ENCODE data around the gene SNCB. TPM values are rescaled to one million over a fixed set of nuclear protein-coding genes. Genes with fewer than 3 reads are reported as not detected.

Gene SNCB
- total RNA-seq, 1 donor from 2014 or later = not detected

GRCh38 chr5:176616511-176616910 is 13.8 kb downstream of the SNCB start:
- no peak for DNase-seq (ENCODE audit: low spot score in 2 of 2, unreplicated experiment in 2 of 2)
- TF ChIP-seq, protein P1, sequence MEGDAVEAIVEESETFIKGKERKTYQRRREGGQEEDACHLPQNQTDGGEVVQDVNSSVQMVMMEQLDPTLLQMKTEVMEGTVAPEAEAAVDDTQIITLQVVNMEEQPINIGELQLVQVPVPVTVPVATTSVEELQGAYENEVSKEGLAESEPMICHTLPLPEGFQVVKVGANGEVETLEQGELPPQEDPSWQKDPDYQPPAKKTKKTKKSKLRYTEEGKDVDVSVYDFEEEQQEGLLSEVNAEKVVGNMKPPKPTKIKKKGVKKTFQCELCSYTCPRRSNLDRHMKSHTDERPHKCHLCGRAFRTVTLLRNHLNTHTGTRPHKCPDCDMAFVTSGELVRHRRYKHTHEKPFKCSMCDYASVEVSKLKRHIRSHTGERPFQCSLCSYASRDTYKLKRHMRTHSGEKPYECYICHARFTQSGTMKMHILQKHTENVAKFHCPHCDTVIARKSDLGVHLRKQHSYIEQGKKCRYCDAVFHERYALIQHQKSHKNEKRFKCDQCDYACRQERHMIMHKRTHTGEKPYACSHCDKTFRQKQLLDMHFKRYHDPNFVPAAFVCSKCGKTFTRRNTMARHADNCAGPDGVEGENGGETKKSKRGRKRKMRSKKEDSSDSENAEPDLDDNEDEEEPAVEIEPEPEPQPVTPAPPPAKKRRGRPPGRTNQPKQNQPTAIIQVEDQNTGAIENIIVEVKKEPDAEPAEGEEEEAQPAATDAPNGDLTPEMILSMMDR (IDR thresholded peaks at IDR 0.05; ENCODE audit: unreplicated experiment) = no peak
- no peaks in the 10 kb centered on the region for H3K9me3 Mint-ChIP-seq
- H3K27me3 Mint-ChIP-seq (ENCODE audit: low read depth) = peaks cover 94% of the 10 kb centered on the region
- no peak overlapping the region for H3K27ac Mint-ChIP-seq
- no peak overlapping the region for H3K4me3 Mint-ChIP-seq
- H3K4me1 Mint-ChIP-seq = peaks cover 6% of the 10 kb centered on the region
- no peaks in the 10 kb centered on the region for H3K36me3 Mint-ChIP-seq

DNA sequence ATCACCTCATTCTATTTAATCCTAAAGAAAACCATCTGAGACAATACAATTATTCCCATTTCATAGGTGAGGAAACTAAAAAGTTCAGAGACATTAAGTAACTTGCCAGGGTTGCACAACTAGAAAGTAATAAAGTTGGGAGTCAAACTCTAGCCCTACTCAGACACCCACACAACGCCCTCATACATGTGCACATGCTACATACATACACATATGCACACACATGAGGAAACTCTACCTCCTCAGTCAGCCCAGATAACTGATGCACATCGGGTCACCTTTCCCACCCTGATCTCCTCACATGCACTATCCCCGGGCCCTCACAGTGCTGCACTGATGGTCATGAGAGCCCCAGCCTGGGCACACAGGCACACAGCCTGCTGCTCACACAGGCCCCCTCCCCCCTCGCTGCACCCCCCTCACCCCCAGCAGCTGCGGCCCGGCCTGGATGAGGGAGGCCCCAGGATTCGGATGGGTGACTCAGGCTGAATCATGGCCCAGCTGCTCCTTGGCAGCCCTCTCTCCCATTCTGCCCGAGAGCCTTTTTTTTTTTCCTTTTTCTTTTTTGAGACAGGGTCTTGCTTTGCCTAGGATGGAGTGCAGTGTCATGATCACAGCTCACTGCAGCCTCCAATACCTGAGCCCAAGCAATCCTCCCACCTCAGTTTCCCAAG is 15.4 kb downstream of the SNCB start:
- peaks cover 87% of the 10 kb centered on the region for H3K27me3 Mint-ChIP-seq (ENCODE audit: low read depth)

DNA sequence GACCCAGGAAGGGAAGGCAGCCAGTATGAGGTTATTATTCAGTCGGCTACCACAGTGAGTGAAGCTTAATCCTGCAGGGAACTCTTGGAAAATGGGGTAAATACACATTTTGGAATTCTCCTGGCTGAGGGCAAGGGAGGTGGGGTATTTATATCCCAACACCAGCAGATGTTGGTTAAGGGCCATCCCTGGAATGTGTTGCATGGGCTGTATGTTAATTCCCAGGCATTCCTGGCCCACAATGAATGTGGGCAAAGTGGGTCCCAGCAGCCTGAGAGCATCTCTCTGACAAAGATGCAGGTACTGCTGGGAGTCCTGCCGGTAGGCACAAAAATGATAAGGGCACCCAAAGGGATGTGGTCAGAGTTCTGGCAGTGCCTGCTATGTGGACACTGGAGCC is 17.5 kb downstream of the SNCB start:
- TF ChIP-seq, protein P1 (IDR thresholded peaks at IDR 0.05; ENCODE audit: unreplicated experiment) = no peak
- H3K4me1 Mint-ChIP-seq = peaks cover 10% of the 10 kb centered on the region
- H3K27me3 Mint-ChIP-seq (ENCODE audit: low read depth) = peaks cover 76% of the 10 kb centered on the region
- no peak overlapping the region for H3K4me3 Mint-ChIP-seq
- no peak for DNase-seq (ENCODE audit: low spot score in 2 of 2, unreplicated experiment in 2 of 2)
- no peak overlapping the region for H3K27ac Mint-ChIP-seq
- H3K36me3 Mint-ChIP-seq = no peaks in the 10 kb centered on the region
- H3K9me3 Mint-ChIP-seq = no peaks in the 10 kb centered on the region

More for the DNA sequence above, 15.4 kb downstream of the SNCB start:
- H3K4me1 Mint-ChIP-seq = peaks cover 3% of the 10 kb centered on the region
- H3K9me3 Mint-ChIP-seq = no peaks in the 10 kb centered on the region
- TF ChIP-seq, protein P1 (IDR thresholded peaks at IDR 0.05; ENCODE audit: unreplicated experiment) = no peak
- DNase-seq (ENCODE audit: low spot score in 2 of 2, unreplicated experiment in 2 of 2) = no peak
- H3K4me3 Mint-ChIP-seq = no peak overlapping the region
- H3K36me3 Mint-ChIP-seq = no peaks in the 10 kb centered on the region
- no peak overlapping the region for H3K27ac Mint-ChIP-seq

GRCh38 chr5:176612008-176612407 is 18.3 kb downstream of the SNCB start:
- no peak overlapping the region for H3K4me3 Mint-ChIP-seq

DNA sequence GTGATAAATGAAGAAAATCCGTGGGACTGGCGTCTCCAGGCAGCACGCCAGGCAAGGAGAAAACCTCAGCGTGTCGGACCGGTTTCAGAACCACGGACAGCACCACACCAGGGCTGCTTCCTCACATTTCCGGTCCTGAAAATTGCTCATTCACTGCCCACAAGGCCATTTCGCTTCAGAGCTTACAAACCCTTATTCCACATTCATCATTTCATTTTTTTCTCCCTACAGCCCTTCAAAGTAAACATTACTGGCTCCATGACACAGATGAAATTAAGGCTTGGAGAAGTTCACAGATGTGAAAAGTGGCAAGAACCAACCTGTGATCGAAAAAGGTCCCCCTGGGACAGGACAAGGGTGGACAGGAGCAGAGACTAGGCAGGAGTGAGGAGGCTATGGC is 18.9 kb downstream of the SNCB start:
- no peaks in the 10 kb centered on the region for H3K36me3 Mint-ChIP-seq
- no peak overlapping the region for H3K27ac Mint-ChIP-seq
- TF ChIP-seq, protein P1 (IDR thresholded peaks at IDR 0.05; ENCODE audit: unreplicated experiment) = no peak
- DNase-seq (ENCODE audit: low spot score in 2 of 2, unreplicated experiment in 2 of 2) = peak; percentile 78 to 90
- H3K4me3 Mint-ChIP-seq = no peak overlapping the region
- peaks cover 62% of the 10 kb centered on the region for H3K27me3 Mint-ChIP-seq (ENCODE audit: low read depth)
- H3K9me3 Mint-ChIP-seq = no peaks in the 10 kb centered on the region
- peaks cover 10% of the 10 kb centered on the region for H3K4me1 Mint-ChIP-seq

More at GRCh38 chr5:176612008-176612407, 18.3 kb downstream of the SNCB start:
- Mint-ChIP-seq H3K27ac (no peak overlapping the region), H3K36me3 (no peaks in the 10 kb centered on the region), H3K27me3 (ENCODE audit: low read depth) (peaks cover 68% of the 10 kb centered on the region), H3K9me3 (no peaks in the 10 kb centered on the region), H3K4me1 (peaks cover 10% of the 10 kb centered on the region)
- DNase-seq (ENCODE audit: low spot score in 2 of 2, unreplicated experiment in 2 of 2) = no peak
- TF ChIP-seq, protein P1 (IDR thresholded peaks at IDR 0.05; ENCODE audit: unreplicated experiment) = no peak
